WI38 (cell line): ENCODE data around the gene DPYD.

ENCODE experiments used
- H3K4me3 ChIP-seq: 2 replicates; pipeline ENCODE4 v1.5.1; 2011; ENCODE audit warnings: low read depth, mild to moderate bottlenecking, control low read depth, low read length
- TF ChIP-seq, protein P1 (sequence below): IDR thresholded peaks from 2 replicates; pipeline ENCODE4 v1.5.1; 2012; ENCODE audit warnings: low read depth, mild to moderate bottlenecking, control low read depth, low read length

DPYD gene

DNA sequence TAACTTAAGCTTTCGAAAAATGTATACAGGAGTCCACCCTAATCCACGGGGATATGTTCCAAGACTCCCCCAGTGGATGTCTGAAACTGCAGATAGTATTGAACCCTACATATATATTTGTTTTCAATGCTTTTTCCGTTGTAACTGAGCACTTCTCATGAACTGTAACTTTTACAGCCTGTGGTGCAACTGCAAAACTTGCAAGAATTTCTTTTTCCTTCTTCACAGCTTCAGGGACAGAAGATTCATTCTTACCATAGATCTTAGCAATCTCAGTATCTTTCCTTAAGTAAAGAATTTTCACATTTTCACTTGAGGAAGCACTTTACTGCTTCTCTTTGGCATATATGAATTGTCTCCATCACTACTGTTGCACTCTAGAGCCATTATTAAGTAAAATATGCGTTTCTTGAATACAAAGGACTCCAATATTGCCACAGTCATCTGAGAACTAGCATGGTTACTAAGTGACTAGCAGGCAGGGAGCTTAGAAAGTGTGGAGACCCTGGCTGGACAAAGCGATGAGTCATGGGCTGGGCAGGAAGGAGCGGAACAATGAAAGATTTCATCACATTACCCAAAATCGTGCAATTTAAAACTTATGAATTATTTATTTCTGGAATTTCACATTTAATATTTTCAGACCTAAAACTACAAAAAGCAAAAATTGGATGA lies 14.1 kb downstream of the DPYD start:
- TF ChIP-seq, protein P1, sequence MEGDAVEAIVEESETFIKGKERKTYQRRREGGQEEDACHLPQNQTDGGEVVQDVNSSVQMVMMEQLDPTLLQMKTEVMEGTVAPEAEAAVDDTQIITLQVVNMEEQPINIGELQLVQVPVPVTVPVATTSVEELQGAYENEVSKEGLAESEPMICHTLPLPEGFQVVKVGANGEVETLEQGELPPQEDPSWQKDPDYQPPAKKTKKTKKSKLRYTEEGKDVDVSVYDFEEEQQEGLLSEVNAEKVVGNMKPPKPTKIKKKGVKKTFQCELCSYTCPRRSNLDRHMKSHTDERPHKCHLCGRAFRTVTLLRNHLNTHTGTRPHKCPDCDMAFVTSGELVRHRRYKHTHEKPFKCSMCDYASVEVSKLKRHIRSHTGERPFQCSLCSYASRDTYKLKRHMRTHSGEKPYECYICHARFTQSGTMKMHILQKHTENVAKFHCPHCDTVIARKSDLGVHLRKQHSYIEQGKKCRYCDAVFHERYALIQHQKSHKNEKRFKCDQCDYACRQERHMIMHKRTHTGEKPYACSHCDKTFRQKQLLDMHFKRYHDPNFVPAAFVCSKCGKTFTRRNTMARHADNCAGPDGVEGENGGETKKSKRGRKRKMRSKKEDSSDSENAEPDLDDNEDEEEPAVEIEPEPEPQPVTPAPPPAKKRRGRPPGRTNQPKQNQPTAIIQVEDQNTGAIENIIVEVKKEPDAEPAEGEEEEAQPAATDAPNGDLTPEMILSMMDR: no peak
- no peak overlapping the region for H3K4me3 ChIP-seq

DNA sequence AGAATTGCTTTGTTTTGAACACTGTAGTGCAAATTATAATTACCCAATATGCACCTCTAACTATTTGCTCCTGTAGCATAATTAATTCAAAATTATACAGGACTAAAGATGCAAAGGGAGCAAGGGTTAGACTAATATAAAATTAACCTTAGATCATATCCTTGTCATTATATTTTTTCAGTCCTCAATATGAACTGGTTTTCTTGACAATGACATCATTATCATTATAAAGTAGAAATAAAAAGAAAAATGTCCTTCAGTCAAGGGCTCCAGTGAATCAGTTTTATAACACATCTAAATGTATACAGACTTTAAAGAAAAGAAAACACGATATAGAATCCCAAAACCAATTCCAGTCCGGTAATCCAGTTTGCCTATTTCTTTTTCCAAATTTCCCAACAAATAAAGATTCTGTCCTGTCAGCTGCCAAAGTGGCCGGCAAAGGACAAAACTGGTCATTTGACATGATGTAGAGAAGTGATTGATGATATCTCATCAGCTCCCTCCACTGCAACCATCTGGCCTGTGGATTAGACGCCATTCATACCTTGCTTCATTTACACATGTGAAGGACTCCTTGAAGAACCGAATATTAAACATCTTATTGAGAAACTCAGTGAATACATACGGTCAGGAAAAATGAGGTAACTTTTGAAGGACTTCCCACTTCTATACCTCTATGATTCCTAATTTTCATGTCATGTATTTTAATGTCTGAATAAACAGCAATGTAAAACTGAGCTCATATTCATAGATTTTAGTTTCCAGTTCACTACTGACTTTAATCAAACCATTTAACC lies 15.5 kb downstream of the DPYD start:
- TF ChIP-seq, protein P1: no peak
- H3K4me3 ChIP-seq: no peak overlapping the region

DNA sequence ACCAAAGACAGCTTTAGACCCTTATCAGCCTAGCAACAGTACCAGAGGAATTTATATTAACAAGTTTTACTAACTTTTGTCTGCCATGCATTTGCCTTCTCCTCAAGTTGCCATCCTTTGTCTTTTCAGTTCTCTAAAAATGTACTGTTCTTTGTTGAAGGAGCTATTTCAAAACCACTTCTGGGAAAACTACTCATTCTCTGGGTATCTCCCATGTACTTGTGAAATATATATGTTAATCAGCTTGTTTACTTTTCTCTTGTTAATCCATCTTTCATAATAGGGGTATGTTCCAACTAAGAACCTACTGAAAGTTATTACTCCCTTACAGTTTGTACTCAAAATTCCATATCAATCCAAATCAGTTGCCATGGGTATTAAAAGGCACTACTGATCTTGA lies 16.3 kb downstream of the DPYD start:
- TF ChIP-seq, protein P1: no peak
- H3K4me3 ChIP-seq: no peak overlapping the region

DNA sequence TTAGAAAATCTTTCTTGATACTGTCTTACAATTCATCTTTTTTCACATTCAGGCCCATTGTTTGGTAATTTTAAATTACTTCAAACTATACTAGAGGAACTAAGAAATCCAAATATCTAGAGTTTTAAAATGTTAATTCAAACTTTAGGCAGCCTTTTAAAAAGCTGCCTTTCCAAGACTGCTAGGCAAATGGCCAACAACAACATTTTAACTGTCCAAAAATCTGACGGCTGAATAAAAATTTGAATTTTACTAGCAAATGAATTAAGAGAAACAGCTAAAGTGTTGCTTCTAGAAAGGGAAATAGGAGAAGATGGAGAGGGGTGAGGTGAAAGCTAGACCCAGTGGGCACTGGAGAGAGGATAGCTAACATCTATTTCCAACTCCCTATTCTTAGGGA lies 17.2 kb downstream of the DPYD start:
- TF ChIP-seq, protein P1: no peak

DNA sequence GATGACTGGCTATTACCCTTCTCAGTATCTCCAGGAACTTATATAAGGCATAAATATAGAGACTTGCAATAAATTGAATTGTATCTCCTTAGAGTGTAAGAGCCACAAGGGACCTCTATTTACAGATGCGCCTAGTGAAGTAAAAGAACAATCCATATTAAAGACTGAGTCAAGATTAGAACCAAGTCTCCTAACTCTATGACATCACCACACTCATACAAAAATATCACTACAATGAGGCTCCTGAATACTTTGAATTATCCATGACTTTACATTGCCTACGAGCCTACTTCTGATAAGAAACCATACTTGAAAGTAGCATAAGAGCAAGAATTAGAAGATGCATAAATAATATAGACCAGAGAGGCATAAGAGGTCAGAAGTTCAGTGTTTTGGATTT lies 18.8 kb downstream of the DPYD start:
- no peak overlapping the region for H3K4me3 ChIP-seq
- TF ChIP-seq, protein P1: no peak

More for the DNA sequence above, 17.2 kb downstream of the DPYD start:
- no peak overlapping the region for H3K4me3 ChIP-seq

DNA sequence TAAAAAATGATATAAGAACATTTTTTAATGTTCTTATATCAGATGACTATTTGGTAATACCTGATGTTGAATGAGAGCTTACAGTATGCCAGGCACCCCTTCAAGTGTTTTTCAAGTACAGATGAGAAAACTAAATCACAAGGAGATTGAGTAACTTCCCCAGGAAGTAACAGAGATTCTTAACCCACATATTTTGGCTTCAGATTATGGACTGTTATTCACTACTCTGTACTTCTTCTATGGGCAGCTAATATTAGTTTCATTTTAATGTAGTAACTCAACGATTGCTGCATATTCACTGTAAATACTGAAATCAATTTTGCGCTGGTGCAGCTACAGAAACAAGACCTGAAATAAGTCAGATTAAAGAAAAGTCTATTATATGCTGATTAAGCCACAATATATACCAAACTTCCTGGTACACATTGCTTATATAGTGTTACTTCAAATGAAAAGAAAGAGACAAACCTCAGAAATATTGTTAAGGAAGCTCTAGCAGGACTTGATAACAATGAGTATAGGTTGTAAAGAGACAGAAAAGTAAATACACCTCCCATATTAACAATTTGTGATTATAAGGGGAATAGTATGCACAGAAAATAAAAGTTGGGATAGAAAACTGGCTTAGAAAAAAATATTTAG lies 19.7 kb downstream of the DPYD start:
- TF ChIP-seq, protein P1: no peak

DNA sequence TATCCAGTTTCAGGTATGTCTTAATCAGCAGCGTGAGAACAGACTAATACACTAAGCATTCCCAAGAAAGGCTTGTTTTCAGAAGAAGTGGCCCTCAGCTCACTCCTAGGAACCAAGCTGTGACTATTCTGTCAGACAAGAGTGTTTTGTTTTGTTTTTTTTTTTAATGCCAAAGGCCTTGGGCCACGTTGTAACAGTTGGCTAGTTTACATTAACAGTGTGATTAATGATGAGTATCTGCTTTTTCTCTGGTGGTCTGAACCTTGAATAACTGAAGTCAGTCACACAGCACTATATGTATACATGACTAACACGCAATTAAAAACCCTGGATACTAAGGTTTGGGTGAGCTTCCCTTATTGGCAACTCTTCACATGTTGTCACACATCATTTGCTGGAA lies 21.9 kb downstream of the DPYD start:
- TF ChIP-seq, protein P1: no peak
- H3K4me3 ChIP-seq: no peak overlapping the region

More for the DNA sequence above, 19.7 kb downstream of the DPYD start:
- peak overlapping the region; percentile 25; the same call in 1 of the 2 replicates for H3K4me3 ChIP-seq
